GDM1 (cell line): ENCODE measurements around the gene ISG15.
"Not testable (repeated sequence)": the region's sequence is repeated elsewhere in the genome, so short reads cannot be mapped to it uniquely, and the experiment has no call there.

Source experiments
- DNase-seq: peaks from one replicate; lab custom pipeline; 2025; lab: John Stamatoyannopoulos, UW

The ISG15 gene

GRCh38 chr1:995665-996633, 17.3 kb upstream of the ISG15 start:
- DNase-seq = no peak

GRCh38 chr1:996851-997712, 16.2 kb upstream of the ISG15 start:
- DNase-seq = no peak

GRCh38 chr1:997713-997992, 15.6 kb upstream of the ISG15 start:
- no peak for DNase-seq

- no peak for DNase-seq
Observed at GRCh38 chr1:997993-998744, 15.1 kb upstream of the ISG15 start.

GRCh38 chr1:998745-998994, 14.6 kb upstream of the ISG15 start:
- DNase-seq = no peak

- no peak for DNase-seq
Observed at GRCh38 chr1:998995-999724, 14.1 kb upstream of the ISG15 start.

GRCh38 chr1:999725-1000356, 13.5 kb upstream of the ISG15 start, which contains the start of gene HES4:
Gene HES4, minus strand, starts transcription at chr1:1000097. Its CDS starts 124 bp downstream, at chr1:999973.
- peak; percentile 51 for DNase-seq

GRCh38 chr1:1000357-1001056, 12.8 kb upstream of the ISG15 start:
- peak; percentile 32 for DNase-seq

- no peak for DNase-seq
Observed at GRCh38 chr1:1001057-1001783, 12.1 kb upstream of the ISG15 start.

- no peak for DNase-seq
Observed at GRCh38 chr1:1003618-1004419, 9.5 kb upstream of the ISG15 start.

GRCh38 chr1:1004420-1004779, 8.9 kb upstream of the ISG15 start:
- no peak for DNase-seq

GRCh38 chr1:1004780-1005697, 8.3 kb upstream of the ISG15 start:
- peak; percentile 39 for DNase-seq

GRCh38 chr1:1005774-1006304, 7.5 kb upstream of the ISG15 start:
- no peak for DNase-seq

- DNase-seq = no peak
Observed at GRCh38 chr1:1006305-1007159, 6.8 kb upstream of the ISG15 start.

GRCh38 chr1:1010131-1010530, 3.2 kb upstream of the ISG15 start:
- not testable (repeated sequence) for DNase-seq

GRCh38 chr1:1011396-1011949, 1.8 kb upstream of the ISG15 start:
- DNase-seq = no peak

- not testable (repeated sequence) for DNase-seq
Observed at GRCh38 chr1:1012736-1013104, 577 bp upstream of the ISG15 start.
